PC-3 (cell line): ENCODE results near the gene VCAN.

ENCODE experiments used
- EZH2 ChIP-seq: fragments of 300-600 bp; sonication (generic); IDR thresholded peaks from one replicate; pipeline ENCODE4 v1.6.1; 2017; ENCODE audit warnings: antibody characterized with exemption, mild to moderate bottlenecking, low read length; ENCODE audit not compliant: unreplicated experiment
- EZH2phosphoT487 ChIP-seq: fragments of 300-600 bp; sonication (generic); IDR thresholded peaks from 2 replicates; pipeline ENCODE4 v1.6.1; 2018; ENCODE audit warnings: mild to moderate bottlenecking, antibody characterized with exemption, low read length, borderline replicate concordance
- TF ChIP-seq, protein P1 (sequence below): fragments of 300-600 bp; sonication (generic); conservative IDR thresholded peaks from 2 replicates; pipeline ENCODE4 v1.5.1; 2017; ENCODE audit warnings: antibody characterized with exemption, low read depth, mild to moderate bottlenecking, low read length

DNA sequence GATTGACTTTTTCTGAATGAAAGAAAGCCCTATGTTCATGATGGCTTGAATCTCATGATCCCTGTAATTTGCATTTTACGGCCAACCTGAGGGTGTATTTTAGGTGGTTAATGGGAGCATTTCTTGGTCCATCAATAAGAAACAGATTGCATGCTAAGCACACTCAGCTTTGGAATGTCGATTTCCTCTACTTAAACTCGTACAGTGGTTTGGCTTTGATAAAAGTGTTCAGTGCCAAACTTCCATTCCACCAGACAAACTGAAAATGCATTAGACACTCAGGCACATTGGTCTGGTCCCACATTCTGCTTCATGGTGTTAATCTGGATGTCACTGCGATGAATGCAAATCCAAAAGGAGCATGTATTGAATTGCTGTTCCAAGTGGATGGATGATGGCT lies 77.0 kb downstream of the VCAN start:
- TF ChIP-seq, protein P1, sequence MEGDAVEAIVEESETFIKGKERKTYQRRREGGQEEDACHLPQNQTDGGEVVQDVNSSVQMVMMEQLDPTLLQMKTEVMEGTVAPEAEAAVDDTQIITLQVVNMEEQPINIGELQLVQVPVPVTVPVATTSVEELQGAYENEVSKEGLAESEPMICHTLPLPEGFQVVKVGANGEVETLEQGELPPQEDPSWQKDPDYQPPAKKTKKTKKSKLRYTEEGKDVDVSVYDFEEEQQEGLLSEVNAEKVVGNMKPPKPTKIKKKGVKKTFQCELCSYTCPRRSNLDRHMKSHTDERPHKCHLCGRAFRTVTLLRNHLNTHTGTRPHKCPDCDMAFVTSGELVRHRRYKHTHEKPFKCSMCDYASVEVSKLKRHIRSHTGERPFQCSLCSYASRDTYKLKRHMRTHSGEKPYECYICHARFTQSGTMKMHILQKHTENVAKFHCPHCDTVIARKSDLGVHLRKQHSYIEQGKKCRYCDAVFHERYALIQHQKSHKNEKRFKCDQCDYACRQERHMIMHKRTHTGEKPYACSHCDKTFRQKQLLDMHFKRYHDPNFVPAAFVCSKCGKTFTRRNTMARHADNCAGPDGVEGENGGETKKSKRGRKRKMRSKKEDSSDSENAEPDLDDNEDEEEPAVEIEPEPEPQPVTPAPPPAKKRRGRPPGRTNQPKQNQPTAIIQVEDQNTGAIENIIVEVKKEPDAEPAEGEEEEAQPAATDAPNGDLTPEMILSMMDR: no peak
- no peak for TF ChIP-seq EZH2
- no peak for TF ChIP-seq EZH2phosphoT487
